K562 (cell line): Measurements from ENCODE around the gene TBX19. TPM values are rescaled to one million over a fixed set of nuclear protein-coding genes. Genes with fewer than 3 reads are reported as not detected.
A peak's percentile ranks its signal among the peaks of the same experiment; 100 is the strongest.

Experiments
- ATF7 ChIP-seq: fragments of 450-650 bp; IDR thresholded peaks from 2 replicates; pipeline ENCODE4 v1.7.1; 2014; ENCODE audit warnings: mild to moderate bottlenecking, moderate library complexity
- CAMTA2 ChIP-seq: fragments of 250-450 bp; sonication (Bioruptor Pico); conservative IDR thresholded peaks from 2 replicates; pipeline ENCODE4 v1.5.1; 2022
- DNMT1 ChIP-seq: fragments of 450-650 bp; IDR thresholded peaks from 2 replicates; pipeline ENCODE4 v1.6.1; 2016; ENCODE audit warnings: antibody characterized with exemption, mild to moderate bottlenecking
- E2F3 ChIP-seq: fragments of 250-450 bp; sonication (Bioruptor Pico); IDR thresholded peaks from 2 replicates; pipeline ENCODE4 v1.4.0; 2020; ENCODE audit warnings: mild to moderate bottlenecking
- HDAC6 ChIP-seq: IDR thresholded peaks from 2 replicates; pipeline ENCODE4 v1.6.1; 2012; ENCODE audit warnings: low read depth, mild to moderate bottlenecking, control low read depth, inconsistent platforms, low read length, moderate library complexity
- HLTF ChIP-seq: fragments of 450-650 bp; IDR thresholded peaks from 2 replicates; pipeline ENCODE4 v1.6.1; 2016
- HMGXB4 ChIP-seq: sonication (generic); formaldehyde crosslinking; IDR thresholded peaks from 2 replicates; pipeline ENCODE4 v1.8.1; 2023; ENCODE audit warnings: mild to moderate bottlenecking, missing genetic modification reagents
- MAFF ChIP-seq: IDR thresholded peaks from 2 replicates; pipeline ENCODE4 v1.6.1; 2012; ENCODE audit warnings: low read length, improper control_type of control experiment
- NFIX ChIP-seq: fragments of 250-450 bp; sonication (Bioruptor Pico); IDR thresholded peaks from 2 replicates; pipeline ENCODE4 v1.4.0; 2020; ENCODE audit warnings: low read depth, mild to moderate bottlenecking, moderate library complexity
- PATZ1 ChIP-seq: fragments of 250-450 bp; sonication (Bioruptor Pico); IDR thresholded peaks from 2 replicates; pipeline ENCODE4 v1.5.0; 2020; ENCODE audit warnings: mild to moderate bottlenecking, borderline replicate concordance
- PHB ChIP-seq: fragments of 250-450 bp; sonication (Bioruptor Pico); IDR thresholded peaks from 2 replicates; pipeline ENCODE4 v1.5.0; 2021
- PHF20 ChIP-seq: fragments of 450-650 bp; IDR thresholded peaks from 2 replicates; pipeline ENCODE4 v1.6.1; 2018; ENCODE audit not compliant: partially characterized antibody
- PPARD ChIP-seq: fragments of 250-450 bp; sonication (Bioruptor Pico); IDR thresholded peaks from 2 replicates; pipeline ENCODE4 v1.8.0; 2022; ENCODE audit warnings: inconsistent platforms, mild to moderate bottlenecking, moderate library complexity
- RBM22 ChIP-seq: fragments of 200-400 bp; formaldehyde crosslinking; IDR thresholded peaks from 2 replicates; pipeline ENCODE4 v1.6.1; 2018; ENCODE audit warnings: low read length, low read depth; ENCODE audit not compliant: poor library complexity, severe bottlenecking
- SMAD1 ChIP-seq: fragments of 150-350 bp; IDR thresholded peaks from 2 replicates; pipeline ENCODE4 v1.6.1; 2014; ENCODE audit warnings: low read length, low read depth; ENCODE audit not compliant: partially characterized antibody
- SMAD3 ChIP-seq: fragments of 450-650 bp; formaldehyde crosslinking; conservative IDR thresholded peaks from 2 replicates; pipeline ENCODE4 v1.4.0; 2020; ENCODE audit warnings: mild to moderate bottlenecking
- TAF1 ChIP-seq: IDR thresholded peaks from 2 replicates; pipeline ENCODE4 v1.6.1; 2011; ENCODE audit warnings: mild to moderate bottlenecking, low read length, moderate library complexity; ENCODE audit not compliant: insufficient read depth, control insufficient read depth, severe bottlenecking; ENCODE audit errors: extremely low read depth
- U2AF2 ChIP-seq: fragments of 200-400 bp; formaldehyde crosslinking; optimal IDR thresholded peaks from 2 replicates; pipeline ENCODE3; 2017; ENCODE audit warnings: low read depth, mild to moderate bottlenecking, low read length
- ZNF134 ChIP-seq: fragments of 250-450 bp; sonication (Bioruptor Pico); conservative IDR thresholded peaks from 2 replicates; pipeline ENCODE4 v1.4.0; 2020
- ZNF24 ChIP-seq: fragments of 450-650 bp; IDR thresholded peaks from 2 replicates; pipeline ENCODE4 v1.6.1; 2016
- ZNF277 ChIP-seq: fragments of 250-450 bp; sonication (Bioruptor Pico); IDR thresholded peaks from 2 replicates; pipeline ENCODE4 v1.8.0; 2022; ENCODE audit warnings: inconsistent platforms, mild to moderate bottlenecking, moderate library complexity, borderline replicate concordance
- ZNF280B ChIP-seq: fragments of 250-450 bp; sonication (Bioruptor Pico); IDR thresholded peaks from 2 replicates; pipeline ENCODE4 v1.5.1; 2021; ENCODE audit warnings: mild to moderate bottlenecking
- ZNF778 ChIP-seq: fragments of 450-650 bp; formaldehyde crosslinking; IDR thresholded peaks from 2 replicates; pipeline ENCODE4 v1.4.0; 2020; ENCODE audit warnings: mild to moderate bottlenecking, moderate library complexity
- polyA plus RNA-seq, 8 experiments: library from polyadenylated mRNA; depleted of rRNA in 4 of 8; stranded (reverse) in 5 of 8; unstranded in 3 of 8; fragments of >200 nt; fragmentation: Nextera tagmentation in 2 of 8; fragmentation: Illumina TruSeq in 1 of 8; extraction: Ambion mirVana in 2 of 8; extraction: Trizol in 1 of 8; gene quantifications; 2 replicates each; pipeline versions ENCODE4 v1.2.1 to v1.2.3, GENCODE V29; 2011 to 2014; ENCODE audit warnings: inconsistent platforms in 1 of 8, missing spikeins in 1 of 8
- total RNA-seq, 7 experiments: library from RNA; depleted of rRNA in 6 of 7; stranded (reverse); fragments of >200 nt in 6 of 7; fragmentation: Illumina TruSeq in 2 of 7; extraction: Trizol in 2 of 7; gene quantifications; 2 replicates each; pipeline versions ENCODE4 v1.2.1 to v1.2.3, GENCODE V29; 2011 to 2021; ENCODE audit warnings: low replicate concordance in 1 of 7

TBX19 gene
- total and polyA plus RNA-seq, 9 of the 15 experiments (the other 6 are each of a cell fraction or from before 2014, with no cell fraction given): 0.32 to 3.1 (median 0.95) TPM

- TF ChIP-seq PATZ1 (CRISPR knock-in tag) (no peak), TAF1 (no peak), RBM22 (no peak), ATF7 (no peak), HLTF (no peak), SMAD1 (no peak), PPARD (CRISPR knock-in tag) (no peak), U2AF2 (no peak), PHB (CRISPR knock-in tag) (no peak), ZNF277 (no peak), SMAD3 (CRISPR knock-in tag) (peak; percentile 81; the same call in 1 of the 2 replicates), PHF20 (no peak), E2F3 (no peak), ZNF24 (no peak), HDAC6 (no peak), DNMT1 (no peak), NFIX (CRISPR knock-in tag) (no peak), HMGXB4 (CRISPR knock-in tag) (no peak), ZNF280B (CRISPR knock-in tag) (no peak), ZNF778 (CRISPR knock-in tag) (no peak), CAMTA2 (CRISPR knock-in tag) (no peak), ZNF134 (CRISPR knock-in tag) (no peak), MAFF (no peak)
These were observed 53.0 kb downstream of the TBX19 start (continued) for GRCh38 chr1:168333562-168334276.
